Lung (tissue), 12 donors: ENCODE measurements around the gene FAIM2. TPM values are rescaled to one million over a fixed set of nuclear protein-coding genes. Genes with fewer than 3 reads are reported as not detected.

Experiments
- ATAC-seq: fragments of 200-7000 bp; cut with Tn5 transposase; one replicate; pipeline ENCODE4 v1.9.1; 2020; ENCODE audit warnings: moderate number of reproducible peaks; ENCODE audit not compliant: insufficient read depth, low FRiP score
- DNase-seq, 3 donors: peaks; one replicate each; pipeline ENCODE4 v3.0.0-alpha.2; 2013 to 2017
- H3K27ac ChIP-seq, 2 donors: one replicate each; pipeline ENCODE4 v1.5.1; 2013; ENCODE audit warnings: mild to moderate bottlenecking in 2 of 2, moderate library complexity in 2 of 2, control low read depth in 1 of 2, inconsistent platforms in 1 of 2, low read depth in 1 of 2, low read length in 1 of 2
- H3K27me3 ChIP-seq, 3 donors: one replicate each; pipeline ENCODE4 v1.5.1; 2013; ENCODE audit warnings: low read length in 2 of 3; ENCODE audit not compliant: control insufficient read depth in 3 of 3, insufficient read depth in 3 of 3
- H3K36me3 ChIP-seq, 4 donors: one replicate each; pipeline ENCODE4 v1.5.1; 2013; ENCODE audit warnings: low read length in 4 of 4, mild to moderate bottlenecking in 1 of 4, moderate library complexity in 1 of 4; ENCODE audit not compliant: control insufficient read depth in 4 of 4, insufficient read depth in 4 of 4
- H3K4me1 ChIP-seq, 5 donors: one replicate each; pipeline ENCODE4 v1.5.1; 2013; ENCODE audit warnings: low read length in 5 of 5, mild to moderate bottlenecking in 2 of 5, moderate library complexity in 1 of 5; ENCODE audit not compliant: control insufficient read depth in 5 of 5, insufficient read depth in 5 of 5
- H3K4me3 ChIP-seq: one replicate; pipeline ENCODE4 v1.5.1; 2013; ENCODE audit warnings: mild to moderate bottlenecking, control low read depth, moderate library complexity
- H3K9ac ChIP-seq, 2 donors: one replicate each; pipeline ENCODE4 v1.5.1; 2013; ENCODE audit warnings: low read length in 2 of 2, control low read depth in 1 of 2; ENCODE audit not compliant: insufficient read depth in 1 of 2
- H3K9me3 ChIP-seq, 4 donors: one replicate each; pipeline ENCODE4 v1.5.1; 2013; ENCODE audit warnings: low read length in 3 of 4, mild to moderate bottlenecking in 1 of 4, moderate library complexity in 1 of 4; ENCODE audit not compliant: control insufficient read depth in 4 of 4, insufficient read depth in 3 of 4
- WGBS, 2 donors: extraction: QIAGEN DNeasy Blood & Tissue Kit; methylation state at CpG; one replicate each; pipeline ENCODE4 v1.1.7; 2013; 5-methylcytosine and 5-hydroxymethylcytosine counted together
- polyA plus RNA-seq, 2 donors: library from polyadenylated mRNA; stranded (reverse); fragments of 200-250 nt; gene quantifications; one replicate each; pipeline ENCODE4 v1.2.1, GENCODE V29; 2013
- total RNA-seq, 2 donors: library from RNA; depleted of rRNA in 1 of 2; stranded (reverse); fragments of >200 nt in 1 of 2; gene quantifications; one replicate each; pipeline ENCODE4 v1.2.1, GENCODE V29; 2014 to 2021
- TF ChIP-seq, protein P1 (sequence below): IDR thresholded peaks from 2 replicates; pipeline ENCODE4 v1.5.1; 2012; ENCODE audit warnings: mild to moderate bottlenecking; ENCODE audit errors: control extremely low read depth, extremely low read depth
- donor health status: control.
- donor health status: control.
- donor health status: Bipolar disorder and iron deficiency.
- donor health status: healthy.
- donor health status: DM: yes; HTN: yes; CAD: no.

FAIM2 gene
- total and polyA plus RNA-seq, 4 donors = 0.46 to 1.4 (median 0.55) TPM

DNA sequence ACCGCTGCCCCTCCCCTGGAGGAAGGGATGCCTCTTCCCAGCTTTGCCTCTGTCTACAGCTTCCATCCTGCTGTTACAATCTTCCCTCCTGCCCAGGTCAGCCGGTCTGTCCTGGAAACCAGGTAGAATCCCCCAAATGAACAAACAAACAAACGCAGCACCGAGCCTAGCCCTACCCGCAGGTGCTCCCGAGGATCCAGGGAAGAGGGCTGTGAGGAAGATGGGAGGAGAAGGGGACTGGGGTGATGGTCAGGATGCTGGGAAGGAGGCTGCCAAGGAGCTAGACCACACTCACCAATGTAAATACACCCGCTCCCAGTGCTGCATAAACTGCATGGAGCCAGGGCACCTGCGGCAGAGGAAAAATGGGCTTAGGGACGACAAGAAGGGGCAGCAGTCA is 16.6 kb downstream of the FAIM2 start:
- TF ChIP-seq, protein P1, sequence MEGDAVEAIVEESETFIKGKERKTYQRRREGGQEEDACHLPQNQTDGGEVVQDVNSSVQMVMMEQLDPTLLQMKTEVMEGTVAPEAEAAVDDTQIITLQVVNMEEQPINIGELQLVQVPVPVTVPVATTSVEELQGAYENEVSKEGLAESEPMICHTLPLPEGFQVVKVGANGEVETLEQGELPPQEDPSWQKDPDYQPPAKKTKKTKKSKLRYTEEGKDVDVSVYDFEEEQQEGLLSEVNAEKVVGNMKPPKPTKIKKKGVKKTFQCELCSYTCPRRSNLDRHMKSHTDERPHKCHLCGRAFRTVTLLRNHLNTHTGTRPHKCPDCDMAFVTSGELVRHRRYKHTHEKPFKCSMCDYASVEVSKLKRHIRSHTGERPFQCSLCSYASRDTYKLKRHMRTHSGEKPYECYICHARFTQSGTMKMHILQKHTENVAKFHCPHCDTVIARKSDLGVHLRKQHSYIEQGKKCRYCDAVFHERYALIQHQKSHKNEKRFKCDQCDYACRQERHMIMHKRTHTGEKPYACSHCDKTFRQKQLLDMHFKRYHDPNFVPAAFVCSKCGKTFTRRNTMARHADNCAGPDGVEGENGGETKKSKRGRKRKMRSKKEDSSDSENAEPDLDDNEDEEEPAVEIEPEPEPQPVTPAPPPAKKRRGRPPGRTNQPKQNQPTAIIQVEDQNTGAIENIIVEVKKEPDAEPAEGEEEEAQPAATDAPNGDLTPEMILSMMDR = no peak
- Histone ChIP-seq H3K27ac (no peak overlapping the region), H3K9ac (no peak overlapping the region), H3K4me1 (peaks cover 0 to 10% (median 2%) of the 10 kb centered on the region in 5 donors), H3K4me3 (no peak overlapping the region), H3K36me3 (no peaks in the 10 kb centered on the region), H3K9me3 (no peaks in the 10 kb centered on the region), H3K27me3 (peaks cover 0 to 3% (median under 1%) of the 10 kb centered on the region in 3 donors)
- ATAC-seq (no peak), DNase-seq (no peak)
- WGBS, 2 donors = 82 to 86% methylated on average over 9 of the region's 9 CpGs

DNA sequence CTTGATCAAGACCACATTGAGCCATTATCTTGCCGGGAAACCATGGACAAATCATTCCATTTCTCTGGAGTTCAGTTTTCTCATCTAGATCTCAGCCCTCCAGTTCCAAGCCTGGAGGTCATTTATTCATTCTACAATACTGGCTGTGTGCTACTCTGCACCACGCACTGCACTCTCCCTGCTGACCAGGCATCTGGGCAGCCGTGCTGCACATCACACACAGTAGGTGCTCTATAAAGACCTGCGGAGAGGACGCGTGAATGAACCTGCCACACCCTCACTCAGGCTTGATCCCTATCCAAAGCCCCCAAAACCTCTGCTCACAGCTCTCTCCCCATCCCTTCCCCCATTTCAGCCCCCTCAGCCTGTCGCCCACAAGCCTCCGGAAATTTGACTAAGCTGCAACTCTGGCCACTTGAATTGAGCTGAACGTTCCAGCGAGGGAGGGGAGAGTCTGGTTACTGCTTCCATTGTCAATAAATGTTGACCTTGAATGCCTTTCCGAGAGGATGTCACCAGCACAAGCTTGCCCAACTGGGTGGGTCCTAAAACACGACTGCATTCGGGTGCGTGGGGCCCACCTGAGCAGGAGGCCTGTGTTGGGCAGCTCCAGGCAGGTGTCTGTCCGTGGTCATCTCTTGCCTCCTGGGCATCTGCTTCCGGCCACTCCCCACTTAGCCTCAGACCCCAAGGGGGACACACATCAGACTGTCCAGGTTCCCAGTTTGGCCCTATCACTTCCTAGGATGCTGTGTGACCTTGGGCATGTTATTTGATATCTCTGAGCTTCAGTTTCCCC is 17.8 kb downstream of the FAIM2 start:
- Histone ChIP-seq H3K27me3 (peaks cover 0 to 3% (median 0%) of the 10 kb centered on the region in 3 donors), H3K4me3 (no peak overlapping the region), H3K4me1 (peaks cover 0 to 10% (median 2%) of the 10 kb centered on the region in 5 donors), H3K9me3 (no peaks in the 10 kb centered on the region), H3K36me3 (no peaks in the 10 kb centered on the region), H3K27ac (no peak overlapping the region), H3K9ac (no peak overlapping the region)
- ATAC-seq = no peak
- no peak for DNase-seq
- TF ChIP-seq, protein P1 = no peak
- WGBS, 2 donors = 60 to 68% methylated on average over 16 of the region's 16 CpGs

DNA sequence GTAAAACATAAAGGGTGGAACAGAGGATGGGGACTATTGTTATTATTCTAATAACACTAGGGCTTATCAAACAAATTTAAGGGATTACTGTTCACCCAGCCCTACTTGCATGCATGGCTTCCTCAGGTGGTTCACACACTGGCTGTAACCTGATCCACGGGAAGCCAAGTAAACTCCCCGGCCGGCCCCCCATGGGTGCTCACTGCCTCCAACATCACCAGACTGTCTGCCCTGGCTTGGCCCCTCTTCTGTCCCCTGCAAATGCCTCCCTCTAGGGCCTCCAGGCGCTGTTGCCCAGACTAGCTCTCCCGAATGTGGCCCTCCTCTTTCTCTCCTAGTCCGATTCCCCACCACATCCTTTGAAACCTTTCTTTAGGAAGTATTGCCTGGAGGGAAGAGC is 18.6 kb downstream of the FAIM2 start:
- no peak overlapping the region for H3K27ac ChIP-seq
- 68 to 73% methylated on average over 6 of the region's 6 CpGs for WGBS, 2 donors
- H3K36me3 ChIP-seq = no peaks in the 10 kb centered on the region
- TF ChIP-seq, protein P1 = no peak
- no peak overlapping the region for H3K4me3 ChIP-seq
- ATAC-seq (no peak), DNase-seq (no peak)
- peaks cover 0 to under 1% (median 0%) of the 10 kb centered on the region in 4 donors for H3K9me3 ChIP-seq
- H3K27me3 ChIP-seq = peaks cover 0 to 3% (median 0%) of the 10 kb centered on the region in 3 donors
- peaks cover 0 to 10% (median 2%) of the 10 kb centered on the region in 5 donors for H3K4me1 ChIP-seq
- no peak overlapping the region for H3K9ac ChIP-seq
